ENCODE measurements around the gene PDE3A.

PDE3A gene

GRCh38 chr12:20415028-20415427 is 46.7 kb downstream of the PDE3A start:
- in situ Hi-C loops (cut with HindIII; ENCODE audit: low sequenced_read_pairs) = no loop called here

- in situ Hi-C loops (cut with HindIII; ENCODE audit: low sequenced_read_pairs) = no loop called here
Observed at GRCh38 chr12:20415641-20416040, 47.3 kb downstream of the PDE3A start.

GRCh38 chr12:20420557-20420956 is 52.2 kb downstream of the PDE3A start:
- in situ Hi-C loops (cut with HindIII; ENCODE audit: low sequenced_read_pairs) = no loop called here

GRCh38 chr12:20421421-20421820 is 53.1 kb downstream of the PDE3A start:
- in situ Hi-C loops (cut with HindIII; ENCODE audit: low sequenced_read_pairs) = no loop called here

- in situ Hi-C loops (cut with HindIII; ENCODE audit: low sequenced_read_pairs) = no loop called here
Observed at GRCh38 chr12:20423557-20423956, 55.2 kb downstream of the PDE3A start.

DNA sequence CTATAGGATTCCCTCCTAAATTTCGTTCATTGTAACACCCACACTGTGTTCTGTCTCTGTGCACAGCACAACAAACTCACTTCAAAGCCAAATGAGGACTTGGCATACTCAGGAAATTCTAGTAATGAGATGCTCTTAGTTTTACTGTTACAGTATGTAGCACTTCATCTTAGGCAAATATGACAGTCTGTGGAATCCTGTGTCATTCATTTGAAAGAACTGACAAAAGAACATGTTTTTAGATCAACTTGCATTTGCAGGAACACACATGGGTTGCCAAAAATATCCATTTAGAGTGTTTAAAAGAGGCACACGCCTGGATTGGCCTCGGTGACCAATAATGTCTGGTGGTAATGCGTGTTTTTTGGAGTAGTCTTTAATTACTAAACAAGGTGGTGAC is 56.5 kb downstream of the PDE3A start:
- in situ Hi-C loops (cut with HindIII; ENCODE audit: low sequenced_read_pairs) = no loop called here

DNA sequence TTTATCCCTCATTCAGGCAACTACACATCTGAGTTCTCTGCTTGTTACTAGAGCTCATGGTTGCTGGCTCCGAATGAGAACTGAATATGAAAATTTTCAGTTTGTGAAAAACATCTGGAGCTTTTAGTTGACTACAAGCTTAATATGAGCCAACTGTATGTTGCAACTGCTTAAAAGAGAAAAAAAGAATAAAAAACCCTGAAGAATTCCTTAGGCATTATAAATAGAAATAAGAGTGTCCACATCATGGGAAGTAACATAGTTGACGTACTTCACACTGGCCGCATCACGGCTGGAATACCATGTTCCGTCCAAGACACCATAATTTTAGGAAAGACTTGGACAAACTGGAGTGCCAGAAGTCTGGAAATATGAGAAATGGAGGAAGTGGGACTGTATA is 57.9 kb downstream of the PDE3A start:
- in situ Hi-C loops (cut with HindIII; ENCODE audit: low sequenced_read_pairs) = no loop called here

GRCh38 chr12:20426957-20427356 is 58.6 kb downstream of the PDE3A start:
- in situ Hi-C loops (cut with HindIII; ENCODE audit: low sequenced_read_pairs) = no loop called here

DNA sequence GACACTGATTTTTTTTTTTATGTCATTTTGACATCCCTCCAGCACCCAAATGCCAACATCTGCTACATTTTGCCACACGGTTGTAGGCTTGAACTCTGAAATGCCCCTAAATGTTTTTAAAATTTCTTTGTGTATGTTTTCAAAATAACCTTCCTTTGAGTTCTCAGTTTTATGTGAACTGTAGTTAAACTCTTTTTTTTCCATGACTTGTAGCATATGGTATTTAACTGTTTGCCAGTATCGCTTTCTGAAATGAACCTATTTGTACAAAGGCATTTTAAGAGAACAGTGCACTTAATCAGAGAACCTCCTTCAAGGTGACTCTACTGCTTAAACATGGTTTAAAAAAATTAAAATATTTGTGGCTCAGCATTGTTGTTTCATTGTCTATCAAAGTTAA is 61.5 kb downstream of the PDE3A start:
- in situ Hi-C loops (cut with HindIII; ENCODE audit: low sequenced_read_pairs) = no loop called here

DNA sequence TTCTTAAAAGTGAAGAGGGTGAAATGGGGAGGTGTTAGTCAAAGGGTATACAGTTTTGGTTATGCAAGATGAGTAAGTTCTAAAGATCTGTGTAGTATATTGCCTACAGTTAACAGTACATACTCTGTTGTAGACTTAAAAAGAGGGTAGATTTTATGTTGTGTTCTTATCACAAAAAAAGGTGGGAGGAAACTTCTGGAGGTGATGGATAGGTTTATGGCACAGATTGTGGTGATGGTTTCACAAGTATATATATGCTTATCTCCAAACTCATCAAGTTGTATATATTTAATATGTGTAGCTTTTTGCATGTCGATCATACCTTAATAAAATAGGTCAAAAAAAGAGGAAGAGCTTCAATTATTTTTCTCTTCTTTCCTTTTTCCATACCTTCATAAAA is 64.0 kb downstream of the PDE3A start:
- in situ Hi-C loops (cut with HindIII; ENCODE audit: low sequenced_read_pairs) = no loop called here

- in situ Hi-C loops (cut with HindIII; ENCODE audit: low sequenced_read_pairs) = no loop called here
Observed at GRCh38 chr12:20434996-20435395, 66.7 kb downstream of the PDE3A start.

- in situ Hi-C loops (cut with HindIII; ENCODE audit: low sequenced_read_pairs) = no loop called here
Observed at GRCh38 chr12:20436316-20436715, 68.0 kb downstream of the PDE3A start.

- in situ Hi-C loops (cut with HindIII; ENCODE audit: low sequenced_read_pairs) = no loop called here
Observed at GRCh38 chr12:20438299-20438779, 70.0 kb downstream of the PDE3A start.

DNA sequence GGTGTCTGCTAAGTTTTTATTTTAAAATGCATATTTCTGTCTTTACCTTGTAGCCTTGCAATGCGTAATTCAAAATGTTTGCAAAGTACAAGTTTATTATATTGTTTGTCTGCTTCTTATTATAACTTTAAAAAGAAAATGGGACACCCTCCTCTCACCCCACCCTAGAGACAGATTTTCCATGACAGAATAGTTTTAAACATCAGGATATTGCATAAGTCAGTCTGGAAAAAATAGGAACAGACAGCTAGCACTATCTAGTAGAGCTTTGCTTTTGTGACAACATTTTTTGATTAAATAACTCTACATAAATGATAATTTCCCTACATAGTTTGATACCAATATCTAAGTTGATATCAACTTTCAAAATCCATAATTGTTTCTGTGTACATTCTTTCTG is 71.3 kb downstream of the PDE3A start:
- in situ Hi-C loops (cut with HindIII; ENCODE audit: low sequenced_read_pairs) = no loop called here

- in situ Hi-C loops (cut with HindIII; ENCODE audit: low sequenced_read_pairs) = no loop called here
Observed at GRCh38 chr12:20440408-20440807, 72.1 kb downstream of the PDE3A start.

DNA sequence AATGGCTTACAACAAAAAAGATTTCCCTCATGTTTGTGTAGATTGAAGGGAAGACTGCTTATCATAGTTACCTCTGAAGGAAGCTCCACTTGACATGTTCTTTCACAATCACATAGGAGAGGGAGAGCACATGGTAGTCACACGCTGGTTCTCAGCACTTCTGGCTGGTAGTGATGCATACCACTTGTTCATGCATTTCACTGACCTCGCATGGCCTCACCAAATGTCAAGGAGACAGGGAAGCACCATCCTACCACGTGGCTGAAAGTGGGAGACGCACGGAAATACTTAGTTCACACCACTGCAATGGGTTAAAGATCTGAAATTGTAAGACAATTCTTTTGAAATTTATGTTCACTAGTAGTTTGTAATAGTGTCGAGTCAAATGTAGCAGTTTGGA is 74.0 kb downstream of the PDE3A start:
- in situ Hi-C loops (cut with HindIII; ENCODE audit: low sequenced_read_pairs) = no loop called here

DNA sequence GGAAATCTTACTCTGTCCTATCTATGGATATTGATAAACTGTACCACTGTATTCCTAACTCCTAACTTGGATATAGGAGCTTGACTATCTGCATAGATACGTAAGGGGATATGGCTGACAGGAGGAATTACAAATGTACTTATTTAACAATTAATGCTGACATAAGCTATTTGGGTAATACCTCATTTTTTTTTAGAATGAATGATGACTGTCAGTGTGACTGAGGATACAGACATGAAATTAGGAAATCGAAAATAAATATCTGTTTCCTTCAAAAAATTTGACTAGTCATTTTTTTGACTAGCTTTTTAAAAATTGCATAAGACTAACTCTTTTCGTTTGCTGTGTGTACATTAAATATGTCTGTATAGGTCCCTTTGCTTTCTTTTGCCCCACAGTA is 74.9 kb downstream of the PDE3A start:
- in situ Hi-C loops (cut with HindIII; ENCODE audit: low sequenced_read_pairs) = no loop called here

- in situ Hi-C loops (cut with HindIII; ENCODE audit: low sequenced_read_pairs) = no loop called here
Observed at GRCh38 chr12:20443792-20444191, 75.5 kb downstream of the PDE3A start.

DNA sequence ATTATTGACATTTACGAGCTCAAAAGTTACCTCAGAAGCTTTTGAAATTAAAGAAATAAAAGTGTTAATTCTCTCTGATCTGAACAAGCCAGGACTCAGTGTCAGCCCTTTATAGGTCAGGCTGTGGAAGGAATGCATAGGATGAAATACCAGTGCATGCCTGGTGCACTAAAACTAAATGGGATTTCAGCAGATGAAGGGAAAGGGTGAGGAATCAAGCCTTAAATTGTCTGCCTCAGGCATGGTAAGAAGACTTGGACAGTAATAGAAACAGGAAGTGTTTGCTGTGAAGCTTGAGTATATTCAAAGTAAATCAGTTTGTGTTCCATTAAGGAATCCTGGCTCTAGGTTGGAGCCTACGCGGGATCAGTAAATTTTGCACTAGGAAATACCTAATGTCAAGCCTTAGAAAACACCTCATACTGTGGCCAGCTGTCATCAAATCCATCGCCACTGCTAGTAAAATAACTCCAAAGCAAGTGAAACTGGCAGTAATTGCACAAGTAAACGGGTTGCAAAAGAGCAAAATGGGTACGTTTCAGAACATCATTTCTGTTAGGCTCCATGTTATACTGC is 76.3 kb downstream of the PDE3A start:
- in situ Hi-C loops (cut with HindIII; ENCODE audit: low sequenced_read_pairs) = no loop called here

DNA sequence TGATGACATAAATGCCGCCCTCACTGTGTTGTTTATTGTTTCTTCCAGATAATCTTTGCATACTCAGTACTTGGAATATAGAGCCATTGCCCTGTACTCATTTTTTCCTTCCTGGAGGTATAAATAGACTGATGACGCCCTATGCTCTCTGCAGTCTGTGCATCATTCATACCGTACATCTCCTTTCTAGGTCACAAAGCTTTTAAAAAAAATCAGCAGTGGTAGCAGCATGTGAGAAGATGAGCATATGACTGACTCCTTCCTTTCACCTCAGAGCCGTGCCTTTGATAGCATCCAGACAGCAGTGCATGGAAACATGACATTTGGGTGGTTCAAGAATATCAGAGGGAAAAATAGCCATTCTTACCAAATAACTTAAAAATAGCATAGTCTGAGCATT is 77.3 kb downstream of the PDE3A start:
- in situ Hi-C loops (cut with HindIII; ENCODE audit: low sequenced_read_pairs) = no loop called here

- in situ Hi-C loops (cut with HindIII; ENCODE audit: low sequenced_read_pairs) = no loop called here
Observed at GRCh38 chr12:20446836-20447235, 78.5 kb downstream of the PDE3A start.

GRCh38 chr12:20448781-20449180 is 80.4 kb downstream of the PDE3A start:
- in situ Hi-C loops (cut with HindIII; ENCODE audit: low sequenced_read_pairs) = no loop called here

DNA sequence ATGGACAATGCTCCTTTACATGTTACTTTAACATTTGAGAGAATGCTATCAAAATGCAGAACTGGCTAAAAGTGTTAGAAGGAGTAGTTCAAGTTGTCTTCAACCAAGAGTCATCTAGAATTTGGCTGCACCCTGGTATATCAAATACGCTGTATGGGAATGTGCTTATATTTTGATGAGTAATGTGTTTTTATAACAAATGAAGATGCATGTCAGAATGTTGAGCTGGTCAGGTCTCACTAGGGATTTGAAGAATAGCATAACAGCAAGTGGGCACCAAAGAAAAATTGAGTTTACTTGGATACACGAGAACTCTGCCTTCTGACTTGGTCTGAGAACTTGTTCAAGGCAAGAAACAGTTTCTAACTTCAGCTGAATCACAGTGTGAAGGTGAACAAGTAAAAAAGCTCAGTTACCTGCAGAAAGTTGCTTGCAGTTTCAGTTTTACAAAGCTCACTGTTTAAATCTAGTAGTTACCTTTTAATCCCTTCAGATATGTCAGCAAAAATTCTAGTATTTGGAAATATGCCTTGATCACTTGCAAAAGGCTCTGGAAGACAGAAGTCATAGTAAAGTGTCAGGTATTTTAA is 82.3 kb downstream of the PDE3A start:
- in situ Hi-C loops (cut with HindIII; ENCODE audit: low sequenced_read_pairs) = no loop called here

All from endothelial cell of hepatic sinusoid (primary cell).